NCI-H1436 (cell line): Measurements from ENCODE around the gene ARHGEF26.

Experiments
- DNase-seq: peaks from one replicate; lab custom pipeline; 2025; lab: John Stamatoyannopoulos, UW

ARHGEF26 gene

GRCh38 chr3:154161806-154162205, 40.6 kb downstream of the ARHGEF26 start:
- DNase-seq: no peak

GRCh38 chr3:154164387-154164786, 43.2 kb downstream of the ARHGEF26 start:
- DNase-seq: no peak

GRCh38 chr3:154168998-154169795, 48.0 kb downstream of the ARHGEF26 start:
- DNase-seq: no peak

- DNase-seq: no peak
These were observed 48.6 kb downstream of the ARHGEF26 start for GRCh38 chr3:154169796-154170110.

- no peak for DNase-seq
These were observed 49.1 kb downstream of the ARHGEF26 start for GRCh38 chr3:154170300-154170699.

- DNase-seq: no peak
These were observed 53.9 kb downstream of the ARHGEF26 start for GRCh38 chr3:154175041-154175440.

- DNase-seq: no peak
These were observed 54.8 kb downstream of the ARHGEF26 start for GRCh38 chr3:154176036-154176435.

GRCh38 chr3:154177406-154177805, 56.2 kb downstream of the ARHGEF26 start:
- DNase-seq: no peak

GRCh38 chr3:154178172-154178571, 57.0 kb downstream of the ARHGEF26 start:
- no peak for DNase-seq

- no peak for DNase-seq
These were observed 59.9 kb downstream of the ARHGEF26 start for GRCh38 chr3:154180836-154181691.

GRCh38 chr3:154182322-154182922, 61.2 kb downstream of the ARHGEF26 start:
- no peak for DNase-seq

GRCh38 chr3:154182975-154183374, 61.8 kb downstream of the ARHGEF26 start:
- no peak for DNase-seq

- no peak for DNase-seq
These were observed 63.4 kb downstream of the ARHGEF26 start for GRCh38 chr3:154184582-154184981.

GRCh38 chr3:154188437-154188836, 67.2 kb downstream of the ARHGEF26 start:
- no peak for DNase-seq

- no peak for DNase-seq
These were observed 67.7 kb downstream of the ARHGEF26 start for GRCh38 chr3:154188846-154189245.

- no peak for DNase-seq
These were observed 70.3 kb downstream of the ARHGEF26 start for GRCh38 chr3:154191520-154191919.

GRCh38 chr3:154192225-154192624, 71.0 kb downstream of the ARHGEF26 start:
- no peak for DNase-seq

- DNase-seq: no peak
These were observed 71.9 kb downstream of the ARHGEF26 start for GRCh38 chr3:154193000-154193615.

- no peak for DNase-seq
These were observed 73.7 kb downstream of the ARHGEF26 start for GRCh38 chr3:154194877-154195276.

GRCh38 chr3:154195620-154196356, 74.6 kb downstream of the ARHGEF26 start:
- no peak for DNase-seq

GRCh38 chr3:154197751-154198150, 76.6 kb downstream of the ARHGEF26 start:
- DNase-seq: no peak

- DNase-seq: no peak
These were observed 88.3 kb downstream of the ARHGEF26 start for GRCh38 chr3:154209499-154209898.
